Panc1 (cell line): Measurements from ENCODE around the gene RBM4. TPM values are rescaled to one million over a fixed set of nuclear protein-coding genes. Genes with fewer than 3 reads are reported as not detected.

Experiments
- total RNA-seq: library from RNA; stranded (reverse); gene quantifications from one replicate; pipeline ENCODE4 v1.2.1, GENCODE V29; 2021; ENCODE audit not compliant: unreplicated experiment

The RBM4 gene
- total RNA-seq, 1 experiment from 2014 or later: 195 TPM

Other genes starting within 250 kb of the RBM4 start
- 0.08 TPM for gene NPAS4, start 217.7 kb upstream of the RBM4 start, total RNA-seq
- 158 TPM for gene MRPL11, start 199.9 kb upstream of the RBM4 start, total RNA-seq
- gene PELI3, start 171.8 kb upstream of the RBM4 start, total RNA-seq: 9.1 TPM
- gene DPP3, start 158.3 kb upstream of the RBM4 start, total RNA-seq: 180 TPM
- 26.9 TPM for gene BBS1, start 128.1 kb upstream of the RBM4 start, total RNA-seq
- gene ZDHHC24, start 92.7 kb upstream of the RBM4 start, total RNA-seq: 29.5 TPM
- 0.13 TPM for gene ACTN3, start 91.8 kb upstream of the RBM4 start, total RNA-seq
- gene CTSF, start 70.1 kb upstream of the RBM4 start, total RNA-seq: 28.7 TPM
- 2.0 TPM for gene CCDC87, start 45.6 kb upstream of the RBM4 start, total RNA-seq
- 55.3 TPM for gene CCS, start 45.5 kb upstream of the RBM4 start, total RNA-seq
- gene RBM14, start 22.1 kb upstream of the RBM4 start, total RNA-seq: 93.9 TPM
- 33.6 TPM for gene RBM4B, start 39.2 kb downstream of the RBM4 start, total RNA-seq
- 7.3 TPM for gene SPTBN2, start 90.5 kb downstream of the RBM4 start, total RNA-seq
- 43.7 TPM for gene RCE1, start 204.7 kb downstream of the RBM4 start, total RNA-seq
- 56.7 TPM for gene LRFN4, start 218.4 kb downstream of the RBM4 start, total RNA-seq